A673 (cell line): ENCODE results near the gene STX1B. TPM values are rescaled to one million over a fixed set of nuclear protein-coding genes. Genes with fewer than 3 reads are reported as not detected.
"Not testable (repeated sequence)": the region's sequence is repeated elsewhere in the genome, so short reads cannot be mapped to it uniquely, and the experiment has no call there.

Source experiments
- BruUV-seq: library from RNA; stranded (reverse); fragments of 400-500 nt; replicated peaks from 2 replicates; lab custom pipeline; 2021; lab: Mats Ljungman, UMichigan
- CTCF ChIA-PET: fragments of 300-600 bp; sonication (Branson Sonifier 250); formaldehyde crosslinking; loops from one replicate; lab custom pipeline; 2022; ENCODE audit warnings: antibody characterized with exemption; lab: Charles Lee
- POLR2A ChIA-PET: fragments of 300-600 bp; sonication (Branson Sonifier 250); formaldehyde crosslinking; loops from one replicate; lab custom pipeline; 2022; ENCODE audit warnings: antibody characterized with exemption; ENCODE audit not compliant: low non-redundant PET; lab: Charles Lee
- DNase-seq: peaks from one replicate; pipeline ENCODE4 v3.0.0-alpha.2; 2015; ENCODE audit warnings: low spot score
- H3K27ac ChIP-seq: fragments of 200-600 bp; sonication (generic); 2 replicates; pipeline ENCODE4 v1.5.1; 2016; ENCODE audit warnings: mixed run types, low read depth, mild to moderate bottlenecking, mixed read lengths, antibody characterized with exemption, low read length; ENCODE audit not compliant: poor library complexity, severe bottlenecking
- H3K27me3 ChIP-seq: fragments of 200-600 bp; sonication (generic); replicated peaks from 2 replicates; pipeline ENCODE4 v1.6.1; 2017; ENCODE audit warnings: mixed run types, low read depth, mild to moderate bottlenecking, mixed read lengths, antibody characterized with exemption, low read length; ENCODE audit not compliant: insufficient read depth, poor library complexity
- H3K36me3 ChIP-seq: fragments of 200-600 bp; sonication (generic); 2 replicates; pipeline ENCODE4 v1.6.1; 2016; ENCODE audit warnings: mixed run types, mild to moderate bottlenecking, mixed read lengths, antibody characterized with exemption, low read length; ENCODE audit not compliant: insufficient read depth, poor library complexity, severe bottlenecking
- H3K4me1 ChIP-seq: fragments of 200-600 bp; sonication (generic); 2 replicates; pipeline ENCODE4 v1.6.1; 2017; ENCODE audit warnings: mixed run types, mild to moderate bottlenecking, mixed read lengths, antibody characterized with exemption, low read length; ENCODE audit not compliant: insufficient read depth, poor library complexity, severe bottlenecking
- H3K4me3 ChIP-seq: fragments of 200-600 bp; sonication (generic); 2 replicates; pipeline ENCODE4 v1.5.1; 2016; ENCODE audit warnings: low read depth, mixed run types, mild to moderate bottlenecking, mixed read lengths, low read length; ENCODE audit not compliant: poor library complexity, severe bottlenecking
- H3K9me3 ChIP-seq: fragments of 200-600 bp; sonication (generic); 2 replicates; pipeline ENCODE4 v1.6.1; 2016; ENCODE audit warnings: mixed run types, low read depth, mild to moderate bottlenecking, mixed read lengths, antibody characterized with exemption, low read length; ENCODE audit not compliant: poor library complexity, severe bottlenecking
- CTCF ChIP-seq: fragments of 300-800, 200-600 bp; sonication (generic); conservative IDR thresholded peaks from 2 replicates; pipeline ENCODE4 v1.5.1; 2017; ENCODE audit warnings: low read depth, mild to moderate bottlenecking, antibody characterized with exemption, low read length, moderate library complexity, mixed read lengths
- EZH2 ChIP-seq: fragments of 200-600 bp; sonication (generic); IDR thresholded peaks from 2 replicates; pipeline ENCODE4 v1.6.1; 2017; ENCODE audit warnings: borderline replicate concordance, low read depth, mild to moderate bottlenecking, mixed read lengths, antibody characterized with exemption, low read length; ENCODE audit not compliant: poor library complexity, severe bottlenecking
- intact Hi-C: fragments of 100-400 bp; cut with micrococcal nuclease; formaldehyde crosslinking; loops from one replicate; pipeline ENCODE4 v1.10.0; 2022; ENCODE audit not compliant: unreplicated experiment
- total RNA-seq: library from RNA; stranded (reverse); gene quantifications from 2 replicates; pipeline ENCODE4 v1.2.3, GENCODE V29; 2021

Gene STX1B
- total RNA-seq, 1 experiment from 2014 or later, result 0.62 TPM

- intact Hi-C loops, result no loop called here
- no peak overlapping the region for H3K4me3 ChIP-seq
- no peaks in the 10 kb centered on the region for H3K36me3 ChIP-seq
- H3K27me3 ChIP-seq, result no peaks in the 10 kb centered on the region
- ChIA-PET POLR2A (no interaction called here), CTCF (interaction anchor here (0.6 kb wide), 1 partner anchor 275 kb away, joined by 13 read pairs; no protein-coding TSS in a partner anchor)
- TF ChIP-seq EZH2 (no peak), CTCF (no peak)
- H3K27ac ChIP-seq, result no peak overlapping the region
- H3K9me3 ChIP-seq, result no peaks in the 10 kb centered on the region
- DNase-seq, result no peak
- no peaks in the 10 kb centered on the region for H3K4me1 ChIP-seq
- no TSS peak for BruUV-seq
Measured at GRCh38 chr16:31023252-31023602, 12.8 kb upstream of the STX1B start.

DNA sequence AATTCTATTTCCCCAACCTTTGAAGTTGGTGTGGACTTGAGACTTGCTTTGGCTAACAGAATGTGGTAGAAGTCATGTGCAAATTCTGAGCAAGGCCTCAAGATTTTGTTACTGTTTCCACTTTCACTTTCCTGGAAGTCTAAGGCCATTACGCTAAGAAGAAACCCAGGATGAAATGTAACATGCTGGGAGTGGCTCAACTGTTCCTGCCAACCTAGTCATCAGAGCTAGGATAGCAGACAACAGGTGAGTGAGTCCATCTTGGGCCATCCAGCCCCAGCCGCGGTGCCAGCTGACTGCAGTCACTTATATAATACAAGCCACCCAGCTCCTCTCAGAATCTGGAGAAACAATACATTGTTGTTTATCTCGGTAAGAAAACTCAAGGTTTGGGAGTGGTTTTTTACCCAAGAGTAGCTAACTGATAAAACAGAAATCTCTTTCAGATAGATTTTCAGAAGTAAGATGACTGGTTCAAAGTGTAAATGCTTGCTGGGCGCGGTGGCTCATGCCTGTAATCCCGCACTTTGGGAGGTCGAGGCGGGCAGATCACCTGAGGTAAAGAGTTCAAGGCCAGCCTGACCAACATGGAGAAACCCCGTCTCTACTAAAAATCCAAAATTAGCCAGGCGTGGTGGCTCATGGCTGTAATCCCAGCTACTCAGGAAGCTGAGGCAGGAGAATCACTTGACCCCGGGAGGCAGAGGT lies 12.3 kb upstream of the STX1B start:
- no peaks in the 10 kb centered on the region for H3K36me3 ChIP-seq
- DNase-seq, result no peak
- BruUV-seq, result no TSS peak
- H3K27ac ChIP-seq, result no peak overlapping the region
- no peak overlapping the region for H3K4me3 ChIP-seq
- no peaks in the 10 kb centered on the region for H3K4me1 ChIP-seq
- H3K27me3 ChIP-seq, result no peaks in the 10 kb centered on the region
- intact Hi-C loops, result no loop called here
- ChIA-PET CTCF (no interaction called here), POLR2A (no interaction called here)
- no peaks in the 10 kb centered on the region for H3K9me3 ChIP-seq
- TF ChIP-seq EZH2 (no peak), CTCF (no peak)

DNA sequence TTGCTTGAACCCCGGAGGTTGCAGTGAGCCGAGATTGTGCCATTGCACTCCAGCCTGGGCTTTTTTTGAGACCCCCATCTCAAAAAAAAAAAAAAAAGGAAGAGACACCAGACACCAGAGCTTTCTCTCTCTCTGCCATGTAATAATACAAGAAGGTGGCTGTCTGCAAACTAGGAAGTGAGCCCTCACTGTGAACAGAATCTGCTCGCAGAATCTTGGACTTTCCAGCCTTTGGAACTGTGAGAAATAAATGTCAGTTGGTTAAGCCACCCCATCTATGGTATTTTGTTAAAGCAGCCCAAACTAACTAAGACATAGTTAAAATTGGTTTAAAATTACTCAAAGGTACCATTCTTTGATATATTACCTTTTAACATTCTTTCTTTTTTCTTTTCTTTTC lies 10.1 kb upstream of the STX1B start:
- no peak for TF ChIP-seq CTCF
- TF ChIP-seq EZH2, result no peak
- BruUV-seq, result no TSS peak
- DNase-seq, result no peak
- no peaks in the 10 kb centered on the region for H3K4me1 ChIP-seq
- intact Hi-C loops, result no loop called here
- H3K27ac ChIP-seq, result no peak overlapping the region
- POLR2A ChIA-PET, result no interaction called here
- no peak overlapping the region for H3K4me3 ChIP-seq
- CTCF ChIA-PET, result no interaction called here
- H3K9me3 ChIP-seq, result no peaks in the 10 kb centered on the region
- H3K27me3 ChIP-seq, result no peaks in the 10 kb centered on the region
- H3K36me3 ChIP-seq, result no peaks in the 10 kb centered on the region

DNA sequence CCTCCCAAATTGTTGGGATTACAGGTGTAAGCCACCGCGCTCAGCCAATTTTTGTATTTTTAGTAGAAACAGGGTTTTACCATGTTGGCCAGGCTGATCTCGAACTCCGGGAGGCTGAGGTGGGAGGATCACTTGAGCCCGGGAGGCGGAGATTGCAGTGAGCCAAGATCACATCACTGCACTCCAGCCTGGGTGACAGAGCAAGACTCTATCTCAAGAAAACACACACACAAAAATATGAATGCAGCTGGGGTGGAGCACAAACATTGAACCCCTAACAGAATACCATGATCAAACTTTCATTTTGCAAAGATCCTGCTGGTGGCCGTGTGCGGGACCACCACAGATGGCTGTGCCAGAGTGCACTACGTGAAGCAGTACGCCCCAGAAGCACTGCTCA lies 7.3 kb upstream of the STX1B start:
- H3K27me3 ChIP-seq, CTCF ChIA-PET, H3K36me3 ChIP-seq, intact Hi-C loops, POLR2A ChIA-PET, H3K27ac ChIP-seq, H3K4me3 ChIP-seq, BruUV-seq, H3K4me1 ChIP-seq, H3K9me3 ChIP-seq, DNase-seq: not testable (repeated sequence)
